A172 (cell line): ENCODE results near the gene CRIP3. TPM values are rescaled to one million over a fixed set of nuclear protein-coding genes. Genes with fewer than 3 reads are reported as not detected.

Experiments
- DNase-seq: peaks from one replicate; pipeline ENCODE4 v3.0.0-alpha.2; 2015; ENCODE audit warnings: low spot score
- total RNA-seq: library from RNA; depleted of rRNA; stranded (reverse); fragments of >200 nt; shearing (Covaris generic); gene quantifications from 2 replicates; pipeline ENCODE4 v1.2.3, GENCODE V29; 2014

The CRIP3 gene
- total RNA-seq, 1 experiment from 2014 or later, result not detected

DNA sequence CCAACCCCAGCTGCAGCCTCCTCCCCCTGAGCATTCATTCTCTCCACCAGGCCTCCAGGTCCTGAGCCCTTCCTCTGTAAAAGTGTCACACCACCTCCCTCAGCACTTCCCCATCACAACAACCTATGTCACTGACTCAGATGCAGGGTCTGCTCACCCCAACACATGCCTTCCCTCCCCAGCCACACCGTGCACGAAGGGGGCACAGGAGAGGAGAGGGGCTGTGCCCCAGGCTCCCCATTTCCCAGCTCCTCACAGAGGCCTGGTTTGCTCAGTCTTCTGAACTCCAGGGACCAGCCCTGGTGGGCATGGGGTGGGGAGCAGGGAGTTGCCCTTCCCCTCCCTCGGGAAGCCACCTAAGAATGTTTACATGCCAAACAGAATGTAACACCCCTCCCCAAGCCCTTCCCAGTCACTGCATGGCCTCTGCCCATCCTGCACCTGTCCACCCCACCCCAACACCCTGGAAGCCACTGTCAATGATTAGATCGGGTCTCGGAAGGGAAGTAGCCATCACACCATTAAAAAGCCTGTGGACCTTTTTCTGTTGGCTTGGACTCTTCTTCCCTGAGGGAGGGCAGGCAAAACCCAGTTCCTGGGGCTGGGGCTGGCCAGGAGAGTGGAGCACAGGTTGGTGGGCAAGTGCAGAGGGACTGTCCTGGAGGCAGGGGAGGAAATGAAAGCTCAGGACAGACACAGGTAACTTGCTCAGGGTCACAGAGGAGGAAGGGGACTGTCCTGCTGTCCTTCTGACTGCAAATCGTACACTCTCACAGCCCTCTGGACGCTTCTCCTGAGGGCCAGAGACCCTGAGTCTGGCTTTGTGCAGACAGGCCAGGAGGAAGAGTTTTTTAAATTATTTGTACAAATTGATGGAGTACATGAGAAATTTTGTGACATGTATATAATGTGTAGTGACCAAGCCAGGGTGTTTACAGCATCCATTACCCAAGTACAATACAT is 20.6 kb downstream of the CRIP3 start:
- DNase-seq, result no peak

DNA sequence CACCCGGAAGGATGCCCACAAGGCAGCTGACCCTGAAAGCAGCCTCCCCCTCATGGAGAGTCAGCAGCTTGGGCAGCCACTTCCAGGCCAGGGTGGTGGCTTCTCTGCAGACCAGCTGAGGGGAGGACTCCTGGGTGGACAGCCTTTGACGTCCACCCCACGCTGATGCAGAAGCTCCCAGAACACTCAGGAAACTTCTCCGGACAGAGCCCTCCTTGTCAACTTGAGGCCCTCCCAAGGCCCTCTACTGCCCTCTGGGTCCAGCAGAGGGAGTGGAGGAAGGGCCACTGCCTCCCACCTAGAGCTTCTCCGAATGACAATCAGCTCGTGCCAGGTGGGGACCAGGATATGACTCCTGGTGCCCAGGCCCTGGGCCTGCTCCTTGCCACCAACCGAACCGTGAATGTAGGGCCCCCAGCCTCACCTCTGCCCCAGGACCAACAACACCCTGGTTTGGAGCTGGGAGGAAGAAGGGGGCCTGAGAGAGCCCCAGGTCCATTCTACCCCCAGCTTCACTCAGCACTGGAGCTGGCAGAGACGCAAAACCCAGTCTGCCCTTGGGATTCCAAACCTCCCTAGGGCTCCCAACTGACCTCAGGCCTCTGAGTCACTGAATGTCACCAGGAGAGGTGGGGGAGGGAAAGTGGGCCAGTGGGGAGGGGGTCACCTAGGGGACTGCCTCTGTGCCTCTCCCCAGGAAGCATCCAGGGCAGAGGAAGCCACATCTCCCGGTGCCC is 21.5 kb downstream of the CRIP3 start:
- no peak for DNase-seq

DNA sequence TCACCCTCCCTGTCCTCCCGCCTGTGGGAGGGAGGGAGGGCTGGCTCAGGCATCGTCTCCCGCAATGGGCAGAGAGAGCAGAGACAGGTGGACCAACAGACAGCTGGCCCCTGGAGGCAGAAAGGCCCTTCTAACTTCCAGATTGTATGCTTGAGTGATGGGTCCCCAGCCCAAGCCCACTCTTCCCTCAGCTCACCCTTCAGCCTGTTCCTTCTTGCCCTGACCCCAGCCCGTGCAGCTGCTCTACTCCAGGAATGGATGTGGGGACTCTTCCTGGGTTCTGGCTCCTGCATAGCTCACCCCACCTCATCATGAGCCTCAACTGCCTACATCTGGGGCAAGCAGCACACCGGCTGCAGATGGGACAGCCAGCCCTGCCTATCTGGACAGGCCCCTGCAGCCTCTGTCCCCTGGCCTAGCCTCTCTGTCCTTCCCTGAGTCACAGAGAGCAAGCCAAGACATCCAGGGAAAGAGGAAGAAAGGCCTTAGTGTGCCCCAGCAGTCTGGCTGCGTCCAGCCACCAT is 22.1 kb downstream of the CRIP3 start:
- no peak for DNase-seq

DNA sequence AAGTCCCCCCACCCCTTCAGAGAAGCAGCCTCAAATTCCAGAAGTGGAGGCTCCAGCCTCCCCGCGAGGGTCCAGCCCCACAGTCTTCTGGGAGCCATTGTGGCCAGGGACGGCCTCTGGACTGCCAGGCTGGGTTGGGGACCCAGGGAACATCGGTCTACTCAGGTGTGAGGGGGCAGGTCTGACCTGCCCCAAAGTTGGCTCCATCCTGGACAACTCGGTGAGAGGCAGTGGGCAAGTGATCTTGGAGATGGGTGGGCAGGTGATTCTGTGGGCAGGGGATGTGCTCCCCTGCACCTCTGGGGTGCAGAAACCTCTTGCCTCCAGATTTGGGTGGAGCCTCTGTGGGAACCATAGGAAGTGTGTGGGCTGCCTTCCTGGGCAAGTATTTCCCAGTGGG is 22.8 kb downstream of the CRIP3 start:
- no peak for DNase-seq

DNA sequence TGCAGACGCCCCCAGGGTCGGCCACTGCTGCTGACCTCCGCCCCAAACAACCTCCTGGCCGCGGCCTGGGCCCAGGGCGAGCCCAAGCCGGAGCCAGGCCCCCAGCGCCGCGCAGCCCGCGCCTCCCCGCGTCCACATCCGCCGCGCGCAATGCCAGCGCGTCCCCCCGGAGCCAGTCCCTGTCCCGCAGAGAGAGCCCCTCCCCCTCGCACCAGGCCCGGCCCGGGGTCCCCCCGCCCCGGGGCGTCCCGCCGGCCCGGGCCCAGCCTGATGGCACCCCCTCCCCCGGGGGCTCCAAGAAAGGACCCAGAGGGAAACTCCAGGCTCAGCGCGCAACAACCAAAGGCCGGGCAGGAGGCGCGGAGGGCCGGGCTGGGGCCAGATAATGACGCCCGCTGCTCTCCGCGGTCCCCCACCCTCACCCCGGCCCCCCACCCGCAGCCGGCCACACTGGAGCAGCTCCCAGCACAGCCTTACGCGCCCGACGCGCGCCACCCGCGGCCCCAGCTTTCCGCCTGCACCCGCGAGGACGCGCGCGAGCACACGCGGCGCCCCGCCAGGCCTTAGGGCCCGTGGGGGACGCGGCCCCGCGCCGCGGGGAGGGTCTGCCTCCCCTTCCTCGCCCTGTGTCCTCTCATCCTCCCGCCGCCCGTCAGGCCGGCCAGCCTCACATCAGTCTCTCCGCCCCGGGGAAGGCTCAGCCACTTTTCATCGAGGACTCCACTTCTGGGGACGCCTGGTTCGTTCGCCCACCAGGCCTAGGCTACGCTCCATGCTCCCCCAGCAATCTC is 23.4 kb downstream of the CRIP3 start:
- no peak for DNase-seq

DNA sequence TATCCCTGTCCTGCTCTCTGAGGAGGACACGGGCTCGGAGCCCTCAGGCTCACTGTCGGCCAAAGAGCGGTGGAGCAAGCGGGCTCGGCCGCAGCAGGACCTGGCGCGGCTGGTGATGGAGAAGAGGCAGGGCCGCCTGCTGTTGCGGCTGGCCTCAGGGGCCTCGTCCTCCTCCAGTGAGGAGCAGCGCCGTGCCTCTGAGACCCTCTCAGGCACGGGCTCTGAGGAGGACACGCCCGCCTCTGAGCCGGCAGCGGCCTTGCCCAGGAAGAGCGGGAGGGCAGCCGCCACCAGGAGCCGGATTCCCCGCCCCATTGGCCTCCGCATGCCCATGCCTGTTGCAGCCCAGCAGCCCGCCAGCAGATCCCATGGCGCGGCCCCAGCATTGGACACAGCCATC is 24.7 kb downstream of the CRIP3 start:
- no peak for DNase-seq

DNA sequence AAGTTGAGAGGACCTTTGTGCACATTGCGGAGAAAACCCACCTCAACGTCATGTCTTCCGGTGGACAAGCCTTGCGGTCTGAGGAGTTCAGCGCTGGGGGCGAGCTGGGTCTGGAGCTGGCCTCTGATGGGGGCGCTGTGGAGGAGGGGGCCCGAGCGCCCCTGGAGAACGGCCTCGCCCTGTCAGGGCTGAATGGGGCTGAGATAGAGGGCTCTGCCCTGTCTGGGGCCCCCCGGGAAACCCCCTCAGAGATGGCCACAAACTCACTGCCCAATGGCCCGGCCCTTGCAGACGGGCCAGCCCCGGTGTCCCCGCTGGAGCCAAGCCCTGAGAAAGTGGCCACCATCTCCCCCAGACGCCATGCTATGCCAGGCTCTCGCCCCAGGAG is 25.1 kb downstream of the CRIP3 start:
- no peak for DNase-seq

DNA sequence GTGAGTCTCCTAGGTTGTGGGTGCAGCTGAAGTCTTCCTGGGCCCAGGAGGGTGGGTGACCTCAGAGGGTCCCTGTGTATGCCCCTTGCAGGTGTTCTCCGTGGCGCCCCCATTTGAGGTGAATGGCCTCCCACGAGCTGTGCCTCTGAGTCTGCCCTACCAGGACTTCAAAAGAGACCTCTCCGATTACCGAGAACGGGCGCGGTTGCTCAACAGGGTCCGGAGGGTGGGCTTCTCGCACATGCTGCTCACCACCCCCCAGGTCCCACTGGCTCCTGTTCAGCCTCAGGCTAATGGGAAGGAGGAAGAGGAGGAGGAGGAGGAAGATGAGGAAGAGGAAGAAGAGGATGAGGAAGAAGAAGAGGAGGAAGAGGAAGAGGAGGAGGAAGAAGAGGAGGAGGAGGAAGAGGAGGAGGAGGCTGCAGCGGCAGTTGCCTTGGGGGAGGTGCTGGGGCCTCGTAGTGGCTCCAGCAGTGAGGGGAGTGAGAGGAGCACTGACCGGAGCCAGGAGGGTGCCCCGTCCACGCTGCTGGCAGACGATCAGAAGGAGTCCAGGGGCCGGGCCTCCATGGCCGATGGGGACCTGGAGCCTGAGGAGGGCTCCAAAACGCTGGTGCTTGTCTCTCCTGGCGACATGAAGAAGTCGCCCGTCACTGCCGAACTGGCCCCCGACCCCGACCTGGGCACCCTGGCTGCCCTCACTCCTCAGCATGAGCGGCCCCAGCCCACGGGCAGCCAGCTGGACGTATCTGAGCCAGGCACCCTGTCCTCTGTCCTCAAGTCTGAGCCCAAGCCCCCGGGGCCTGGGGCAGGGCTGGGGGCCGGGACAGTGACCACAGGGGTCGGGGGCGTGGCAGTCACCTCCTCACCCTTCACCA is 25.8 kb downstream of the CRIP3 start:
- no peak for DNase-seq

DNA sequence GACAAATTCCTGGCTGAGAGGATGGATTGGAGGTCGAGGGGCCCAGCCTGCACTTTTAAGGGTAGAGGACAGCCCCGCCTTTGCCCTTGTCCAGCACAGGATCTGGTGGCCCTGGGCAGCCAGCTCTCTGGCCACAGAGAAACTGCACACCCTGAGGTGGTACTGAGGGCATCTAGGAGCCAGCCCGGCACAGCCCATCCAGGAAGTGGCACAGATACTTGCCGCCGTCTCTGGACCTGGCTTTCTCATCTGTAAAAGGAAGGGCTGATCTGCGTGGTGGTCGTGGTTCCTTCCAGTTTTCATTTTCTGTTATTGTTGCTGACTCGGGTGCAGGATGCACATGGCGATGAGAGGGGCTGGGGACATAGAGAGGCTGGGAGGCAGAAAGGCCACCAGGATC is 26.6 kb downstream of the CRIP3 start:
- no peak for DNase-seq

DNA sequence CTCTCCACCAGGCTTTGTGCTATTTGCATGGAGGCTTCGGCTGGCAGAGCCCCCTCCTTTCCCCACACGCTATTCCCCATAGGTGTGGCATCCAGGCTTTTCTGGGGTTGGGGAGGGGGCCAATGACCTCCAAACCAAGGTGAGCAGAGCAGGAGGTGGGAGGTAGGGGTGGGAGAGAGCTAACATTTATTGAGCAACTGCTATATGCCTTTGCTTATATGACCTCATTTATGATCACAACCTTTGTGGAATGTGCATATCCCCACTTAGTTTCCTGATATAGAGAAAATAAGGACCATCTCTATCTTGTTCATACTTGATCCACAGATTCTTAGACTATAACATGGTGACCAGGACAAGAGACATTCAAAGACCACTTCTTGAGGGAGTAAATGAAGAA is 28.4 kb downstream of the CRIP3 start:
- DNase-seq, result no peak

DNA sequence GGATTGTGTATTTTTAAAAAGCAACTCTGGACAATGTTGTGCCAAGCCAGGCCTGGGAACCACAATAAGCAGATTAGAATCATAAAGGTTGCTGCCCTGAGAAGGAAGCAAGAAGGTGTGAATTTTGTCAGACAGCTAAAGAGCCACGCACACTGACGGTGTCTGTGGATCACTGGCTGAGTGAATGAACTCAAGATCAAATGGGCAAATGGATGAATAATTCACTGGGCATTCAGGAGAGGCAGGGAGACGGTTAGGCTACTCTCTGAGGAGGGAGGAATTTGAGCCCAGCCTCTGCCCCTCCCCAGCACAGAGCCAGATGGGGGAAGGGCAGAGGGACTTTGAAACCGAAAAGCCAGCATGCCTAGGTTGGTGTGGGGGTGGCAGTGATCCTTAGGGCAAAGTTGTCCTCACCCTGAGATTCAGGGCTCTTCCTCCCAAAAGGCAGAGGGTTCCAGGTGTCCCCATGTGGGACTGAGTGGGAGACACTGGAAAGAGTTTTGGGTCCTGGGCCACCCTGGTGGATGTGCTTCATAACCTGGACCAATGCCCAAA is 30.0 kb downstream of the CRIP3 start:
- DNase-seq, result peak; percentile 52

DNA sequence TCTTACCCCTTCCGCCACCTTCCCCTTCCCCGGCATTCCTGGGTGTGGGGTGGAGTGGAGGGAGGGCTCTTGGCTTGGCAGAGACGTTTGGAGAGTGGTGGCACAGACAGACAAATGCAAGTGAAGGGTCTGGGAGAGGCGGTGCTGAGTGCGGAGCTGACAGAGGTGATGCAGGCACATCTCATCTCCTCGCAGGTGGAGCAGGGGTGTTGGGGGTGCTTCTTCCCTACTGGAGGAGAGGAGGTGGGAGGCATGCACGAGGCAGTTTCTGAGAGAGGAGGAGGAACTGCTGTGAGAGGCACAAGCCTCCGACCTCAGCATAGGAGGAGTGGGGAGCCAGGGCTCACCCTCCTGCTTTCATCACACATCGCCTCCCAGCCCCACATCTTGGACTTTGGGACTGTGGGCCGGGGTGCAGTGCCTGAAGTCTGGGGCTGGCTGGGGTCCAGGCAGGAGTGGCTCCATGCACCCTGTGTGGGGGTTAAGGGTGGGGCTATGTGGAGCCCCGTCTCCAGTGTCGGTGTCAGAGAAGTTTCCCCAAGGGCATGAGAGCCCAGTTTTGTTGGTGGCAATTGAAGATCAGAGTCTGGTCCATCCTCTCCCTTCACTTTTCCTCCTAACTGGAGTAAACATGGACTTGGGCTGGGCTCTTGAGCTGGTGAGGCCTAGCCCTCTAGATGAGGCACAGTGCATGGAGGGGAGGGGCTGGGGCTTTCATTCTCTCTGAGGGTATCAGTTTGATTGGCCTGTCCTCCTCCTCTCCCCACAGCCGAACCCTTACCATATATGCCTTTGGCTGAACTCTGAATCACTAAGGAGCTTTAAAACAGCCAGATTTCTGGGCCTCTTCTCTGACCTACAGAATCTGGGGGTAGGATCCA is 30.7 kb downstream of the CRIP3 start:
- no peak for DNase-seq

DNA sequence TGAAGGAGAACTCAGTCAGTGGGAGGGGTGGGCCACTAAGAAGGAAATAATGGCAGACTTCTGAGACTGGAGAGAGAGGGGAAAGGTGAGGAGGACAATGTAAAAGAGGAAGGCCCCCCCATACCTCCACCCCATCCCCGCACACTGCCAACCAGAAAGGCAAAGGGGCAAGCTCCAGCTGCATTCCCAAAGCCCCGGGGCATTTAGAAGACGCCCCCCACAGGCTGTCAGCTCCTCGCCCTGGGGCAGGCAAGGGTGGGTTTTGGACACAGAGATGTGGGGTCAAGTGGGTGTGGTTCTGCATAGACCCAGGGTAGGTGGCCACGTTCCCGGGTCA is 31.4 kb downstream of the CRIP3 start:
- no peak for DNase-seq

DNA sequence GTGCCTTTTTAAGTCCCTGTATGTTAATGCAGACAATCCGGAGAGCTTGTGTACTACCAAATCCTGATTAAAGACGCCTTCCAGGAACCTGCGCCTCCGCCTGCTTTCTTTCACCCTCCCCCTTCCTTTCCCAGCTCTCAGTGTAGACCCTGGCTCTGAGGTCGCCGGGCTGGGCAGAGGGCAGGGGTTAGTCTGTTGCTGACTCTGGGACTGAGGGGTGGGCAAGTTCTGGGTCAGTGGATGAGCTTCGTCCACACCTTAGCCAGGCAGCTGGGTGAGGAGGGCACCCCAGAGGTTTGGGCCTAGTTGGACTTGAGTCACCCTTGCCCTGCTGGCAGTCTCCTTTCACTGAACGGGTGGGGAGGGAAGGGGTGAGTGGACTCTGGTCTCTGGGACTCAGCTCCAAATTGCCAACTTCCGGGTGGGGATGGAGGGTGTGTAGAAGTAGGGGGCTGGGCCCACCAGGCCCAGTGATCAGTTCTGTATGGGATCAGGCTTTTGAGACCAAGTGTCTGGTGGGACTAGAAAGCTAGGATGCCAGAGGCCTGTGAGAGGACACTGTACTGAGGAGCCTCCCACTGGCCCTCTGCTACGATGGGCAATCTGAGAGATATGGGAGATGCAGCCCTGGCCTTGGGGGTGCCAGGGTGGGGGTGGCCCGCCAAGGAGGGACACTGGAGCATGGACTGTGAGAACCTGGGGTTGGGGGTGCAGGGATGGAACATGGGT is 31.9 kb downstream of the CRIP3 start:
- no peak for DNase-seq

DNA sequence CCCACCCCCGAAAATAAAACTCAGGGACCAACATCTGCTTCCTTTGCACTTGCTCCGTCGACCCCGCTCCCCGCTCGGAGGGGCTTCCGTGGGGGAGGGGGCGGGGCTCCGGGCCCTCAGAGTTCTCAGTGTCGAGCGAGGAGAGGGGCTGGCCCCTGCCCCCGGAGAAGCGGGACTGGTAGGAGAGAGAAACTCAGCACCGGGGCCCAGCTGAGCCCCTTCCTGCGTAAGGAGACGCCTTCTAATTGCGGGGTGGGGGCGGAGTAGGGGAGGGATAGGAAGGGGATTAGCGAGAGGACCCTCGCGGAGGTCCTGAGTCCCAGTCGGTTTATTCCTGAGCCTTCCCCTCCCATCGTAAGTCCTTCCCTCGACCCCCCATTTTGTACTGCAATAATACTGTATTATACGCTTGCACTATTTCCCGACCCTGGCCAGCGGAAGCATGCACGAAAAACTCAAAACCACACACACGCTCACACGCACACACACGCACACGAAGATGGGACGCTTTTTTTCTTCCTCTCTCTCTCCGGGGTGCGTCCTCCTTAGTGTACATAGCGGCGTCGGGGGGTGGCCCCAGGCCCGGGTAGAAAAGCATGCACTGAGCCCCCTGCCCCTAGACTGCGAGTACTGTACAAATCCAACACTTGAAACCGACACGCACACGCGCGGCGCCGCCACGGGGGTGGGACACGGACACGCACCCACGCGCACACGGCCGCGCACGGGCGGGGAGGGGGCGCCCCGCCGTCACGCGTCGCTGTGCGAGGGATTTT is 32.6 kb downstream of the CRIP3 start:
- DNase-seq, result no peak

DNA sequence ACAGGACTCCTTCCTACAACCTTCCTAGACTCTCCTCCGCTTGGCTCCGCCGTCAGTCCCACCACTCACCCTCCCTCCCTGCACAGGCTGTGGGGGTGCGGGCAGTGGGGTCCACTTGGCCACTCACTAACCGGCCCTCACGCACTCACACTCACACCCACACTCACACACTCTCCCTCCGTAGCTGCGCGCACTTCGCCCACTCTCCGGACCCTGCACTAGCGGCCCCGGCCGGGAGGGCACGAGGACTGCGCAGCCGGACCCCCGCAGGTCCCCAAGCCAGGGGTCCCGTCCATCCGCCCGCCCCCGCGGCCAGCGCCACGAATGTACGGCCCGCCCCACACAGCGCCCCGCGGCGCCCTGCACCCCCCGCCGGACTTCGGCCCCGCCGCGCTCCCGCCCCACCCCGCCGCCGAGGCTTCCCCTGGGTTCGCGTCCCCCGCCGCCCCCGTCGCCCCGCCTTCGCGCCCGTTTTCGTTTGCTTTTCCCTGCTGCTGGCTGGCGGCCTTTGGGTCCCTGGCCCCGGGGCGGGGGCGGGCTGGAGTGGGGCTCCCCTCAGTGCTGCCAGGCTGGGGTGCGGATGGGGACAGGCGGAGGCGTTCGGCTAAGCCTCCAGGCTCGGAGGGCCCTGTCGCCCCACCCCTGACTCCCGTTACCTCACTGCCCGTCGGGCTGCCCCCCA is 33.6 kb downstream of the CRIP3 start:
- no peak for DNase-seq

DNA sequence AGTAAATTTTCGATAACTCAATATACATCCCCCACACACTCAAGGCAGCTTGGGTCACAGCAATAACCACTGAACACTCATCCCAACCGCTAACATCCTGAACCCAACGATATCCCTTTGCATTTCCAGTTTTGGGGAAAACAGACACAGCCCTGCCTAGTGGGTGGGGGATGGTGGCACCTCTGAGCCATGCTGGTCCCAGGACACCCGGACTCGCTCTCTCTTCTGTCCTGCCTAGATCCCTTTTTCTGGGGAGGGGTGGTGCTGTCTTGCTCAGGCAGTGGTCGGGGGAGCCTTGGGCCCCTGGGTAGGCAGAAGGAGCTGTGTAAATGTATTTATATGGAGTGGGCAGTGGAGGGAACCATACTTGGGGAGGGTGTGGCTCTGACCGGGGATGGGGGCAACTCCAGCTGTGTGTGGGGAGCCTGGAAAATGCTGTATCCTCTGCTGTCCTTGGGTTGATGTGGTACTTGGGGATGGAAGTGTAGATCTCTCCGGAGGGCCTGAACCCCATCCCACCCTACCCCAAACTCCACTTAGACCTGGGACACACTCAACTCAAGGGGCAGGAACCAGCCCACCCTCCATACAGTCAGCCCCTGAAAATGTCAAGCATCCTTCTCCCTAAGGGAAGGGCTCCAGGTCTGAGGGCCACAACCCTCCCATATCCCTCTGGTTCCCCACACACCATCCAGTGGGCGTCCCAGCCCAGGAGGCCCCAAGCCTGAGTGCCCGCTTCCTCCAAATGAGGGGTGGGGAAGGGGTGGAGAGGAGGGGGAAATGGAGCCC is 34.3 kb downstream of the CRIP3 start:
- no peak for DNase-seq
